BLaER1 (cell line): Measurements from ENCODE around the gene BTN1A1.
A peak's percentile ranks its signal among the peaks of the same experiment; 100 is the strongest.
"Not testable (repeated sequence)": the region's sequence is repeated elsewhere in the genome, so short reads cannot be mapped to it uniquely, and the experiment has no call there.

Experiments
- H3K27ac ChIP-seq: shearing (Covaris generic); formaldehyde crosslinking; 2 replicates; pipeline ENCODE4 v1.8.1; 2022
- H3K27me3 ChIP-seq: shearing (Covaris generic); formaldehyde crosslinking; 2 replicates; pipeline ENCODE4 v1.8.1; 2022
- H3K36me3 ChIP-seq: shearing (Covaris generic); formaldehyde crosslinking; 2 replicates; pipeline ENCODE4 v1.8.1; 2022
- H3K4me1 ChIP-seq: shearing (Covaris generic); formaldehyde crosslinking; 2 replicates; pipeline ENCODE4 v1.8.1; 2022
- H3K4me2 ChIP-seq: shearing (Covaris generic); formaldehyde crosslinking; 2 replicates; pipeline ENCODE4 v1.8.1; 2022
- H3K4me3 ChIP-seq: shearing (Covaris generic); formaldehyde crosslinking; 2 replicates; pipeline ENCODE4 v1.8.1; 2022
- H3K9ac ChIP-seq: shearing (Covaris generic); formaldehyde crosslinking; 2 replicates; pipeline ENCODE4 v1.8.1; 2022
- H3K9me3 ChIP-seq: shearing (Covaris generic); formaldehyde crosslinking; 2 replicates; pipeline ENCODE4 v1.8.1; 2022
- H4K20me1 ChIP-seq: shearing (Covaris generic); formaldehyde crosslinking; 2 replicates; pipeline ENCODE4 v1.8.1; 2022
- Cebpa-rat ChIP-seq: shearing (Covaris generic); IDR thresholded peaks from 2 replicates; pipeline ENCODE4 v1.8.1; 2022

Gene BTN1A1

DNA sequence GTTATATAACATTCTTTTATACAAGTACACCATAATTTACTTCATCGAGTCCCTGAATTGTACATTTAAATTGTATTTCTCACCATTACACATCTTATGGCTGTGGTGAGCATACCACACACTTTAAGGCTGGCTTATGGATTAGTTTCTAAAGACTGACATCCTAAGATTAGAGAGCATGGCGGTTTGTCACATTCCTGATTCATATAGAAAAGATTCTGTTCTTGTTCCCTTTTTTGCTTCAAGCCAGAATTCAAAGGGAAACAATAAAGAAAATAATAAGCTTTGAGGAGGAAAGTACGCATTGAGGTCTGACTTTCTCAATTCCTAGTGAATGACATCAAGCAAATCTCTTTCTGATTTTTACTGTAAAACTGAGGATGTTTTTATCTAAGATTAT, 2.5 kb downstream of the BTN1A1 start:
- Histone ChIP-seq H3K4me1 (peaks cover 26% of the 10 kb centered on the region), H3K36me3 (no peaks in the 10 kb centered on the region), H3K4me3 (no peak overlapping the region), H3K9me3 (no peaks in the 10 kb centered on the region), H3K9ac (no peak overlapping the region), H4K20me1 (no peaks in the 10 kb centered on the region), H3K4me2 (peak overlapping the region; percentile 61), H3K27me3 (no peaks in the 10 kb centered on the region), H3K27ac (no peak overlapping the region)
- no peak for TF ChIP-seq Cebpa-rat

DNA sequence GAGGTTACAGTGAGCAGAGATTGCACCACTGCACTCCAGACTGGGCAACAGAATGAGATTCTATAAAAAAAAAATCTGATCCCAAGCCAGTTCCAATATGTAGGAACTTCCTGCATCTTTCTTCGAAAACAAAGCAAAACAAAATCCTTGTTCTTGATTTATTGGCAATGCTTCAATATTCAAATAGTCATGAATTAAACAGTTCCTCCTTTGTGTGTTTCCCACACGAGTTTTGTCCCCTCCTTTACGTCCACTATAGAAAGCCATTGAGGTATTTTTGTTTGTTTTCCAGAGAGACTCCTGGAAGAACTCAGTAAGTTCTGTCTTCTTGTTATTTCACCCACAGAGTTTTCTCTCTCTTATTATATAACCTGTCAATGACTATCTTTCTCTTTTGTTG, 7.6 kb downstream of the BTN1A1 start:
- H3K4me2 ChIP-seq: no peak overlapping the region
- H3K9me3 ChIP-seq: no peaks in the 10 kb centered on the region
- no peak for TF ChIP-seq Cebpa-rat
- H3K9ac ChIP-seq: no peak overlapping the region
- H3K4me3 ChIP-seq: no peak overlapping the region
- H3K27me3 ChIP-seq: no peaks in the 10 kb centered on the region
- peaks cover 3% of the 10 kb centered on the region for H3K4me1 ChIP-seq
- no peaks in the 10 kb centered on the region for H3K36me3 ChIP-seq
- no peak overlapping the region for H3K27ac ChIP-seq
- no peaks in the 10 kb centered on the region for H4K20me1 ChIP-seq

DNA sequence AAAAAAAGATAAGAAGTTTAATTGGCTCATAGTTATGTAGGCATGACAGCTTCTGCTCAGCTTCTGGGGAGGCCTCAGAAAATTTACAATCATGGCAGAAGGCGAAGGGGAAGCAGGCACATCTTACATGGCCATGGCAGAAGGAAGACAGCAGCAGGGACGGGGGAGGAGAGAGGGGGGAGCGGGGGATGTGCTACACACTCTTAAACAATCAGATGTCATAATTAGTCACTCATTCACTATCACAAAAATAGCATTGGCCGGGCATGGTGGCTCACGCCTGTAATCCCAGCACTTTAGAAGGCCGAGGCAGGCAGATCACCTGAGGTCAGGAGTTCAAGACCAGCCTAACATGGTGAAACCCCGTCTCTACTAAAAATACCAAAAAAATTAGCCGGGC, 10.9 kb downstream of the BTN1A1 start:
- not testable (repeated sequence) for H3K27me3 ChIP-seq, H3K36me3 ChIP-seq, H3K4me2 ChIP-seq, H3K4me3 ChIP-seq, H4K20me1 ChIP-seq, H3K27ac ChIP-seq, H3K9ac ChIP-seq, H3K9me3 ChIP-seq, H3K4me1 ChIP-seq

DNA sequence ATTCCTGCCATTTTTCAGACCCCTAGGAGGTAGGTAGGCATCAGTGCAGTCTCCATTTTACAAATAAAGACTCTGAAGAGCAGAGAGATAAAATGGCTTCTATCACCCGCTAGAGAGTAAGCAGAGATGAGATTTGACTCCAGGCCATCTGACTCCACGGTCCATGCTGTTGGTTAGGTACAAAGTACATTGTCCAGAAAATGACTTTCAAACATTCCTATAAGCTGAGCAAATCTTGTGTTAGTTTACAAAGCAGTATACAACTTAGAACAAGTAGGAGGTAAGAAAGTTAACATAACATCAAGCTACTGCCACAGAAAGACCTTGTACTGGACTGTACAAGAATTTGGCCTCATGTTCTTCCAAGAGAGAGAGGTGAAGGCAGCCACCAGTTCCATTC, 14.9 kb downstream of the BTN1A1 start:
- H3K9ac ChIP-seq: no peak overlapping the region
- TF ChIP-seq Cebpa-rat: no peak
- peaks cover 1% of the 10 kb centered on the region for H3K4me1 ChIP-seq
- no peak overlapping the region for H3K27ac ChIP-seq
- no peaks in the 10 kb centered on the region for H3K36me3 ChIP-seq
- H3K9me3 ChIP-seq: no peaks in the 10 kb centered on the region
- no peak overlapping the region for H3K4me3 ChIP-seq
- no peaks in the 10 kb centered on the region for H3K27me3 ChIP-seq
- H4K20me1 ChIP-seq: no peaks in the 10 kb centered on the region
- H3K4me2 ChIP-seq: no peak overlapping the region

DNA sequence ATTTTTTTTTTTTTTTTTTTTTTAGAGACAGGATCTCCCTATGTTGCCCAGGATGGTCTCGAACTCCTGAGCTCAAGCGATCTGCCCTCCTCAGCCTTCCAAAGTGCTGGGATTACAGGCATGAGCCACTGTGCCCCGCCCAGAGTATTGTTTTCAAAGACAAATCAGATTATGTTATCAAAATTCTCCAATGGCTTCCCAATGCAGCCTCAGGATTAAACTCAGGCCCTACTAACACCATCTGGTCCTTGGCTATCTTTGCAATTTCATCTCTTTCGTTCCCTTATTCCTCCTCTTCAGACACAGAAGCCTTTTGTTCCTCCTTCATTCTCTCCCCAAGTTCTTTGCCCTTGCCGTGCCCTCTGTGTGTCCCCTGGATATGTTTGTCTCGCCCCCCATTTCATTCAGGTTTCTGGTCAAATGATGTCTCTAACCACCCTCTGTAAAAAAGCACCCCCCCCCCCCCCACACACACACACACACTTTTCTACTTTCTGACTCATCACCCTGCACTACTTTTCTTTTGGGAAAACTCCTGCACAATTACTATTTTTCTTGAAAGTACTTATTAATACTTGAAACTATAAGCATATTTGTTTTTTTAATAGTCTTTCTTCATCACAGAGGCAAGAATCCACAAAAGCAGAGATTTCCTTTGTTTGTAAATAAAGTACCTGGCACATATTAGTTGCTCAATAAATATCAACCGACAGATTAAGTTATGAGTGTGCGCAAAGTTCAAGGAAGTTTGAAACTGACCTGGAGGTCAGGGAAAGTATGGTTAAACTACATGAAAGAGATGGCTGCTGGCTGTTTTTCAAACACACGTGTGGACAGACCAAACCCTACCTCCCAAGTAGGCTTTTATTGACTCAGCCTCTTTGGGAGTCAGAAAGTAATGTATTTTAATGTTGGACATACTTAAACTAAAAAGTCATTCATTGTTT, 16.7 kb downstream of the BTN1A1 start:
- no peaks in the 10 kb centered on the region for H3K36me3 ChIP-seq
- peaks cover 7% of the 10 kb centered on the region for H3K4me1 ChIP-seq
- H3K4me2 ChIP-seq: no peak overlapping the region
- no peak for TF ChIP-seq Cebpa-rat
- no peaks in the 10 kb centered on the region for H4K20me1 ChIP-seq
- no peaks in the 10 kb centered on the region for H3K9me3 ChIP-seq
- no peak overlapping the region for H3K9ac ChIP-seq
- H3K27ac ChIP-seq: no peak overlapping the region
- H3K4me3 ChIP-seq: no peak overlapping the region
- H3K27me3 ChIP-seq: no peaks in the 10 kb centered on the region

DNA sequence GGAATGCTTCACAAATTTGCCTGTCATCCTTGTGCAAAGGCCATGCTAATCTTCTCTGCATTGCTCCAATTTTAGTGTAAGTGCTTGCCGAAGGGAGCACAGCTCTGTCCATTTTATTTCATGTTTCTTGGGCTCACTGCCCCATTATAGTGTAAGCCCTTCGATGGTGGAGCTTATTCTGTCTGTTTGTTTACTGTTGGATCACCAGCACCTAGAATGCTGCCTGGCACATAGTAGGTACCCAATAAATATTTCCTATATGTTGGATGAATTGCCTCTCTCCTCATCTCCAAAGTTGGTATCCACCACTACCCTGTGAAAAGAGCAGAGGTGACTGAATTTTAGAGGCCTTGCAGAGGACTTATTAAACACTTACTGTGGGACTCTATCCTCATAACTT, 19.3 kb downstream of the BTN1A1 start:
- Histone ChIP-seq H3K36me3 (no peaks in the 10 kb centered on the region), H4K20me1 (no peaks in the 10 kb centered on the region), H3K4me2 (no peak overlapping the region), H3K9ac (no peak overlapping the region), H3K27ac (no peak overlapping the region), H3K4me3 (no peak overlapping the region), H3K9me3 (no peaks in the 10 kb centered on the region), H3K4me1 (peaks cover 33% of the 10 kb centered on the region), H3K27me3 (no peaks in the 10 kb centered on the region)
- no peak for TF ChIP-seq Cebpa-rat

DNA sequence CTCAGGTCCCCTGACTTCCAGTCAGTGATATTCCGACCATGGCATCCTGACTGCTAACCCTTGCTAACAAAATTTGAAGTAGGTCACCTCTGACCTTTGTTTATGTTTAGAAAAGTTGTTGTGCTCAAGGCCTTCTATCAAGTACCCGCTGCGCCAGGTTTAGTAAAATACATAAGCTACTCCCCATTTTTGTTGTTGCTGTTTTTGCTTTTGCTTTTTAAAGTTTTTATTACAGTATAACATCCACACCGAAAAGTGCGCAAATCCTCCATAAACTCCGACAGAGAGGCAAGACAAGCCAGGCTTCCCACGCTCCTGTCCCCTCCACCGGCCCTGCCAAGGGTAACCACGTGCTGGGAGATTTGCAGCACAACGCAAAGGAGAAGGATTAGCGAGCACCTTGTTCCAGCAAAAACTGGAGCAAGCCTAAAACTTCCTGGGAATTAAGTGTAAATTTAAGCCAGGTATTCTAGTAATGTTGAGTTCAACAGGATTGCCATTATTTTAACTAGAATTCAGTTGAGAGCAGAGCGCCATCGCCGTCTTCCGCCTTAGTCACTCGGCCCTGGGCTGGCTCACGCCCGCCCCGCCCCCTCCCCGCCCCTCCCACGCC, 20.2 kb downstream of the BTN1A1 start:
- Histone ChIP-seq H3K27me3 (no peaks in the 10 kb centered on the region), H3K9me3 (no peaks in the 10 kb centered on the region), H4K20me1 (no peaks in the 10 kb centered on the region), H3K27ac (peak overlapping the region; percentile 77), H3K4me2 (peak overlapping the region; percentile 78), H3K9ac (peak overlapping the region; percentile 64; the same call in 1 of the 2 replicates), H3K4me1 (peaks cover 35% of the 10 kb centered on the region), H3K4me3 (peak overlapping the region; percentile 58), H3K36me3 (no peaks in the 10 kb centered on the region)
- TF ChIP-seq Cebpa-rat: no peak

DNA sequence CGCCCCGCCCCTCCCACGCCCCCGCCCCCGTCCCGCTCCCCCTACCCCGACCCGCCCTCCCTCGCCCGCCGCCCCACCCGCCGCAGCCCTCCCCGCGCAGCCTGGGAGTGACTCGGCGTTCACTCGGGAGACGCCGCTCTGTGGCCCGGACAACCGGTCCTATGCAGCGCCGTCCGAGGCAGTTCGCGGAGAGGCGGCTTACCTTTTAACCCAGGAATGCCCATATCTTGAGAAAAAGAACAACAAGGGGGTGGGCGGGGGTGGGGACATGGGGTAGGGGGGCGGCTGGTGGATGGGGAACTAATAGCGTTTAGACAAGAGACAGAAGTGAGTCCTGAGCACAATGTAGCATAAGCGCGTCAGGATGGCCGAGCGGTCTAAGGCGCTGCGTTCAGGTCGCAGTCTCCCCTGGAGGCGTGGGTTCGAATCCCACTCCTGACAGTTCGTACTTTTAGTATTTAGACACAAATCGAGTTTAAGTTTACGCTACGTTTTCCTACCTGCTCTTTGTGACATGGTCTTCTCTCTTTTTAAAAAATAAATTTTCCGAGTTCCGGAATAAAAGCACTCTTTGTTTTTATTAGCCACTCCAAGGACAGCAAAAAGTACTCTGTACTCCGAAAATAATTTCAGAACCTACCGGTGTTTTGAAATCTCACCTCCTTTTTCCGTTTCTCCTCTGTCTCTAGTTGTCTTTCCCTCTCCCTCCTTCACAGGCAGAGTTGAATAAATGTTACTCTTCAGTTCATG, 20.9 kb downstream of the BTN1A1 start:
- Histone ChIP-seq H4K20me1 (no peaks in the 10 kb centered on the region), H3K4me3 (peak overlapping the region; percentile 69), H3K27ac (peak overlapping the region; percentile 95), H3K9me3 (no peaks in the 10 kb centered on the region), H3K4me2 (peak overlapping the region; percentile 82), H3K4me1 (peaks cover 35% of the 10 kb centered on the region), H3K9ac (peak overlapping the region; percentile 91), H3K27me3 (no peaks in the 10 kb centered on the region), H3K36me3 (no peaks in the 10 kb centered on the region)
- TF ChIP-seq Cebpa-rat: no peak

DNA sequence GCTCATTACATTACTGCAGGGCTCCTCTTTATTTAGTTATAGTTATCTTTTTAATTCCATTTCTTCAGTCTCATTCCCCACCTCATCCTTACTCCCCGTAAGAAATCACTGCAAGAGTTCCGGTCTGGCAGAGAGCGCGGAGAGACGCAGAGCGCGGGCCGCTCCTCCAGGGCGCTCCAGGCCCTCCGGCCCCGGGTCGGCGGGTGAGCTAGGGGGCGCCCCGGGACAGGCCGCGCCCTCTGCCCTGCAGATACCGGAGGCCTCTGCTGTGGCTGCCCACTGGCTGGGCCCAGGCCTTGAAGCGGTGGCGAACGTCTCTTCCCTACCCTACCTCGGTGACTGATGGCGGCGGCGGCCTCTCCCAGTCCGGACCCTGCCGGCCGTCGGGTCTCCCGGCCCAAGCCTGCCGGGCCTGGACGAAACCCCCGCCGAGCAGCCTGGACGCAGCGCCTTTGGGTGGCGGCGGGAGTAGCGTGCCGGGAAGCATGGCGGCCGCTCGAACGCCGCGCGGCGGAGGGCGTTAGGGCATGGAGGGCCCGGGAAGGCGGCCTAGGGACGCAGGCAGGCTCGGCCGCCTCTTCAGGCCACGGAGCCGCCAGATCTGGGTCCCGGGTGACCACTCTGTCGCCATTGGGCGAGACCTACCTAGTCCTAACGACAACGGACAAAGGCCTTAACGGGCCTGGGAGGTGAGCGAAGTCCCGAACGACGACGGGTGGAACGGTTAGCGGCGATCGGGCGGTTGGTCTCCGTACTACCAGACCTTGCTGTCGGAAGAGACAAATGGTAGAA, 21.7 kb downstream of the BTN1A1 start:
- H3K9me3 ChIP-seq: no peaks in the 10 kb centered on the region

DNA sequence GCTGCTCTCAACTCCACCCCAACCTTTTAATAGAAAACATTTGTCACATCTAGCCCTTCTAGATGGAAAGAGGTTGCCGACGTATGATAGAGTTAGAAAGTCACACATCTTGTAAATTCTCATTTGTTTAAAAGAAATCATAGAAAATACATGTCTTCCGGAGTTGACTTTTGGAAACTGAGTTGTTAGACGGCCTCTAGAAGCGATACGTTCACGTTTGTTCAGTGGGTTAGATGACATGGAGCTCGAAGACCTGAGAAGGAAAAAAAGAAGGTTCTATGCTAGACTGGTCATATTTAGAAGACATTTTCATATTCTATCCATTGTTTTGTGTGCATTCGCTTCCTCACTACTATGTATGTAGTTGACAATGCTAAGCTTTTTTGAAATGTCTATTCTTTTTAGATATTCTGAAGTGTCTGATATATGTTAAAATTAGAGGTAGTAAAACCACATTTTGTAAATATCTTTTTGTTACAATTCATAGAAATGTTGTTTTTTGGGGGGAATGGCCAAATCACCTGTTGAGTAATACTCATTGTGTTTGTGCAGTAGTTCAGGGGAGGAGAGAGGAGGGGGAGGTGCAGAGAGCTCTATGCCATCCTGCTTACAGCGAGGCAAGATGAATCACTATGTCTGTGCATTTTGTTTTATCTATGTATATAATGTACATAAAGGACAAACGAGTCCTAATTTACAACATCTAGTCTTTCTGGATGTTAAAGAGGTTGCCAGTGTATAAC, 22.6 kb downstream of the BTN1A1 start:
- H3K4me1 ChIP-seq: peaks cover 35% of the 10 kb centered on the region
- not testable (repeated sequence) for H4K20me1 ChIP-seq, H3K36me3 ChIP-seq, H3K27me3 ChIP-seq, H3K9me3 ChIP-seq
- peak overlapping the region; percentile 82 for H3K4me2 ChIP-seq
- H3K4me3 ChIP-seq: peak overlapping the region; percentile 69
- H3K27ac ChIP-seq: peak overlapping the region; percentile 95
- H3K9ac ChIP-seq: peak overlapping the region; percentile 91

More for the DNA sequence above, 21.7 kb downstream of the BTN1A1 start:
- no peaks in the 10 kb centered on the region for H4K20me1 ChIP-seq
- H3K4me3 ChIP-seq: peak overlapping the region; percentile 69
- TF ChIP-seq Cebpa-rat: no peak
- no peaks in the 10 kb centered on the region for H3K36me3 ChIP-seq
- peak overlapping the region; percentile 82 for H3K4me2 ChIP-seq
- H3K27ac ChIP-seq: peak overlapping the region; percentile 95
- H3K27me3 ChIP-seq: no peaks in the 10 kb centered on the region
- peak overlapping the region; percentile 91 for H3K9ac ChIP-seq
- peaks cover 35% of the 10 kb centered on the region for H3K4me1 ChIP-seq

DNA sequence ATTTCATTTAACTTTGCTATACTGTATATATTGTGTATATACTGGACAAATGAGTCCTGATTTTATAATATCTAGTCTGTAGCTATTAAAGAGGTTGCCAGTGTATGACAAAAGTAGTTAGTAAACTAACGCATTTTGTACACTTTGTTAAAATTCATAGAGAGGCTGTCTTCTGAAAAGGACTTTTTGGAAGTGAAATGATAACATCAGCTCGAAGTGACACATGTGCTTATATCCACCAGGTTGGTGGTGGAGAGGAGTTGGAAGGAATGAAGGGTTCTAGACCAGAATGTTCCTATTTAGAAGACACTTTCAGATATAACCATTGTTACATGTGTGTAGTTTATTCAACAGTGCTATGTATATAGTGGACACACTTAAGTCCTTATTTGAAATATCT, 24.2 kb downstream of the BTN1A1 start:
- H3K36me3 ChIP-seq, H3K4me2 ChIP-seq, H3K9ac ChIP-seq, H4K20me1 ChIP-seq, H3K27me3 ChIP-seq, H3K27ac ChIP-seq, H3K9me3 ChIP-seq, H3K4me3 ChIP-seq: not testable (repeated sequence)
- H3K4me1 ChIP-seq: peaks cover 35% of the 10 kb centered on the region
